GM12878 (cell line): ENCODE measurements around the gene CTSA. TPM values are rescaled to one million over a fixed set of nuclear protein-coding genes. Genes with fewer than 3 reads are reported as not detected.

Experiments used
- ATAC-seq: fragments of 200-7000 bp; cut with Tn5 transposase; 3 replicates; pipeline ENCODE4 v1.9.1; 2020; ENCODE audit warnings: mild to moderate bottlenecking, moderate library complexity
- BruUV-seq: library from RNA; stranded (reverse); fragments of 400-500 nt; replicated peaks from 2 replicates; lab custom pipeline; 2021; lab: Mats Ljungman, UMichigan
- CTCF ChIA-PET: fragments of 300-600 bp; sonication (Branson Sonifier 250); formaldehyde crosslinking; extraction: SDS; loops from one replicate; lab custom pipeline; 2021; ENCODE audit warnings: inconsistent platforms; lab: Yijun Ruan, JAX
- POLR2A ChIA-PET: fragments of 350-600 bp; formaldehyde crosslinking; extraction: SDS; loops from one replicate; lab custom pipeline; 2021; ENCODE audit warnings: inconsistent platforms; lab: Charles Lee
- RAD21 ChIA-PET: fragments of 300-600 bp; sonication (Branson Sonifier 250); formaldehyde crosslinking; loops from one replicate; lab custom pipeline; 2023; ENCODE audit warnings: antibody characterized with exemption; ENCODE audit not compliant: unreplicated experiment; lab: Charles Lee
- SMC1A ChIA-PET: fragments of 300-600 bp; sonication (Branson Sonifier 250); formaldehyde crosslinking; loops from one replicate; lab custom pipeline; 2023; ENCODE audit not compliant: unreplicated experiment, uncharacterized antibody; lab: Charles Lee
- DNase-seq: peaks from one replicate; pipeline ENCODE4 v3.0.0-alpha.2; 2011; ENCODE audit warnings: low read depth, low spot score
- FAIRE-seq: peaks from 3 replicates; lab custom pipeline; 2011; peaks lifted over from hg19 to GRCh38; lab: Jason Lieb, UNC
- H2AFZ ChIP-seq: 2 replicates; pipeline ENCODE4 v1.6.0; 2011; ENCODE audit warnings: low read depth, low read length, control low read depth; ENCODE audit not compliant: control insufficient read depth
- H3K27ac ChIP-seq: 2 replicates; pipeline ENCODE4 v1.5.1; 2011; ENCODE audit warnings: control low read depth; ENCODE audit not compliant: control insufficient read depth, insufficient read depth
- H3K27me3 ChIP-seq, 2 experiments: replicated peaks in 1 of 2; 2 replicates each; pipeline versions ENCODE4 v1.6.0 to v1.6.1; 2011; ENCODE audit warnings: low read length in 1 of 2; ENCODE audit not compliant: control insufficient read depth in 2 of 2, insufficient read depth in 2 of 2
- H3K36me3 ChIP-seq, 2 experiments: 2 replicates each; pipeline ENCODE4 v1.5.1; 2011; ENCODE audit warnings: low read length in 1 of 2; ENCODE audit not compliant: control insufficient read depth in 2 of 2, insufficient read depth in 2 of 2
- H3K4me1 ChIP-seq: 2 replicates; pipeline ENCODE4 v1.6.1; 2011; ENCODE audit warnings: mild to moderate bottlenecking, low read length, moderate library complexity, mixed read lengths; ENCODE audit not compliant: control insufficient read depth, insufficient read depth
- H3K4me2 ChIP-seq: 2 replicates; pipeline ENCODE4 v1.6.0; 2011; ENCODE audit warnings: control low read depth; ENCODE audit not compliant: control insufficient read depth, insufficient read depth
- H3K4me3 ChIP-seq: fragments of 200-600 bp; sonication (generic); 2 replicates; pipeline ENCODE4 v1.5.1; 2016
- H3K79me2 ChIP-seq: 2 replicates; pipeline ENCODE4 v1.6.0; 2011; ENCODE audit warnings: low read length; ENCODE audit not compliant: control insufficient read depth, insufficient read depth
- H3K9ac ChIP-seq: 2 replicates; pipeline ENCODE4 v1.8.0; 2011; ENCODE audit warnings: low read length, control low read depth, mixed read lengths; ENCODE audit not compliant: control insufficient read depth, insufficient read depth
- H3K9me3 ChIP-seq: replicated peaks from 3 replicates; pipeline ENCODE4 v1.5.1; 2011; ENCODE audit warnings: mild to moderate bottlenecking, low read length; ENCODE audit not compliant: control insufficient read depth, insufficient read depth
- H4K20me1 ChIP-seq: 2 replicates; pipeline ENCODE4 v1.6.0; 2011; ENCODE audit not compliant: control insufficient read depth, insufficient read depth
- ASH2L ChIP-seq: fragments of 300-600, 200-600 bp; sonication (generic); IDR thresholded peaks from 2 replicates; pipeline ENCODE4 v1.6.1; 2017; ENCODE audit warnings: low read depth, mild to moderate bottlenecking, borderline replicate concordance
- ATF7 ChIP-seq: fragments of 450-650 bp; IDR thresholded peaks from 2 replicates; pipeline ENCODE4 v1.6.1; 2016; ENCODE audit warnings: low read depth, mild to moderate bottlenecking
- BCLAF1 ChIP-seq: fragments of 450-650 bp; IDR thresholded peaks from 2 replicates; pipeline ENCODE4 v1.6.1; 2017; ENCODE audit warnings: antibody characterized with exemption, mild to moderate bottlenecking, moderate library complexity
- EP300 ChIP-seq, 2 experiments: fragments of 150-350 bp in 1 of 2; IDR thresholded peaks; 2 replicates each; pipeline ENCODE4 v1.6.1; 2011 to 2012; ENCODE audit warnings: low read depth in 2 of 2, low read length in 2 of 2, borderline replicate concordance in 1 of 2, improper control_type of control experiment in 1 of 2, inconsistent platforms in 1 of 2; ENCODE audit not compliant: control insufficient read depth in 1 of 2
- FOXK2 ChIP-seq: fragments of 450-650 bp; IDR thresholded peaks from 2 replicates; pipeline ENCODE4 v1.6.1; 2017; ENCODE audit warnings: mild to moderate bottlenecking, moderate library complexity
- KAT2A ChIP-seq: conservative IDR thresholded peaks from 2 replicates; pipeline ENCODE4 v1.6.1; 2011; ENCODE audit warnings: low read depth, low read length; ENCODE audit not compliant: control insufficient read depth
- MTA3 ChIP-seq: IDR thresholded peaks from 2 replicates; pipeline ENCODE4 v1.6.1; 2012; ENCODE audit warnings: low read length, inconsistent platforms, borderline replicate concordance
- PAX5 ChIP-seq: IDR thresholded peaks from 2 replicates; pipeline ENCODE4 v1.6.1; 2011; ENCODE audit warnings: low read depth, low read length, borderline replicate concordance
- PAX8 ChIP-seq: fragments of 450-650 bp; IDR thresholded peaks from 2 replicates; pipeline ENCODE4 v1.6.1; 2017; ENCODE audit warnings: mild to moderate bottlenecking, moderate library complexity
- RBBP5 ChIP-seq: fragments of 200-600 bp; sonication (generic); conservative IDR thresholded peaks from 2 replicates; pipeline ENCODE4 v1.6.1; 2016
- RUNX3 ChIP-seq: IDR thresholded peaks from 2 replicates; pipeline ENCODE4 v1.6.1; 2012; ENCODE audit warnings: low read length, inconsistent platforms
- SMAD5 ChIP-seq: IDR thresholded peaks from 2 replicates; pipeline ENCODE4 v1.6.1; 2016; ENCODE audit warnings: antibody characterized with exemption, low read depth
- SMARCA5 ChIP-seq: fragments of 450-650 bp; IDR thresholded peaks from 2 replicates; pipeline ENCODE4 v1.6.1; 2017; ENCODE audit warnings: mild to moderate bottlenecking
- TCF12 ChIP-seq: IDR thresholded peaks from 2 replicates; pipeline ENCODE4 v1.6.1; 2011; ENCODE audit warnings: low read depth, mild to moderate bottlenecking, low read length
- TCF7 ChIP-seq: IDR thresholded peaks from 2 replicates; pipeline ENCODE4 v1.6.1; 2014; ENCODE audit warnings: antibody characterized with exemption, borderline replicate concordance
- USF2 ChIP-seq: IDR thresholded peaks from 2 replicates; pipeline ENCODE4 v1.6.1; 2011; ENCODE audit warnings: low read depth, low read length, improper control_type of control experiment, borderline replicate concordance
- ZBTB4 ChIP-seq: fragments of 450-650 bp; formaldehyde crosslinking; IDR thresholded peaks from 2 replicates; pipeline ENCODE4 v1.4.0; 2022; ENCODE audit warnings: mild to moderate bottlenecking, moderate library complexity
- WGBS: methylation state at CpG from one replicate; pipeline ENCODE4 v1.1.6; 2016; ENCODE audit warnings: low lambda C conversion rate; ENCODE audit not compliant: insufficient replicate concordance, insufficient coverage; ENCODE audit errors: missing lambda C conversion rate; 5-methylcytosine and 5-hydroxymethylcytosine counted together
- in situ Hi-C: fragments of 300-500 bp; cut with MboI; formaldehyde crosslinking; loops from 9 replicates; pipeline ENCODE4 v1.14.3; 2018; ENCODE audit warnings: mixed read lengths
- intact Hi-C: fragments of 100-400 bp; cut with micrococcal nuclease; formaldehyde crosslinking; loops from one replicate; pipeline ENCODE4 v1.14.2; 2022; ENCODE audit not compliant: unreplicated experiment
- polyA plus RNA-seq, 11 experiments: library from polyadenylated mRNA; depleted of rRNA in 4 of 11; unstranded in 6 of 11; stranded (reverse) in 5 of 11; fragments of >200 nt; fragmentation: Nextera tagmentation in 4 of 11; fragmentation: Illumina TruSeq in 1 of 11; extraction: Ambion mirVana in 4 of 11; extraction: Trizol in 1 of 11; gene quantifications; 1 replicate in 1 of 11; 2 replicates in 10 of 11; pipeline versions ENCODE4 v1.2.1 to v1.2.3, GENCODE V29; 2011 to 2016; ENCODE audit warnings: inconsistent platforms in 2 of 11, missing spikeins in 2 of 11, low read depth in 1 of 11
- total RNA-seq, 4 experiments: library from RNA; depleted of rRNA in 3 of 4; stranded (reverse); fragments of >200 nt in 3 of 4; fragmentation: Illumina TruSeq in 1 of 4; extraction: Trizol in 1 of 4; gene quantifications; 2 replicates each; pipeline versions ENCODE4 v1.2.1 to v1.2.3, GENCODE V29; 2013 to 2021
- TF ChIP-seq, protein P1 (sequence below): fragments of 450-650 bp; IDR thresholded peaks from 2 replicates; pipeline ENCODE4 v1.6.1; 2017; ENCODE audit warnings: mild to moderate bottlenecking

The CTSA gene
- total and polyA plus RNA-seq, 10 of the 15 experiments (the other 5 are each of a cell fraction or from before 2014, with no cell fraction given): 7.1 to 67.0 (median 36.2) TPM

DNA sequence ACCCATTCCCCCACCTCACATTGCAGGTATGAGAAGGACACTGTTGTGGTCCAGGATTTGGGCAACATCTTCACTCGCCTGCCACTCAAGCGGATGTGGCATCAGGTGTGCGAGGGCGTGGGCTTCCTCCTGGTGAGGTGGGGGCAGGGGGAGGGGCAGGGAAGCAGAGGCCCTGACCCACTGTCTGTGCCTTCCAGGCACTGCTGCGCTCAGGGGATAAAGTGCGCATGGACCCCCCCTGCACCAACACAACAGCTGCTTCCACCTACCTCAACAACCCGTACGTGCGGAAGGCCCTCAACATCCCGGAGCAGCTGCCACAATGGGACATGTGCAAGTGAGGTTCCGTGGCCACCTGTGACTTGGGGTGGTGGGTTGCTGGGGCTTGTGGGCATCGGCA lies 3.7 kb downstream of the CTSA start:
- in situ Hi-C loops: no loop called here
- Histone ChIP-seq H3K4me3 (no peak overlapping the region), H3K79me2 (peaks cover 4% of the 10 kb centered on the region), H3K27me3 (no peaks in the 10 kb centered on the region), H2AFZ (no peak overlapping the region), H3K4me2 (no peak overlapping the region), H4K20me1 (no peaks in the 10 kb centered on the region), H3K4me1 (peaks cover 22% of the 10 kb centered on the region), H3K9ac (no peak overlapping the region), H3K36me3 (peaks cover 0 to 4% of the 10 kb centered on the region in 2 experiments; a peak in 2 of 4 replicates), H3K27ac (no peak overlapping the region), H3K9me3 (no peaks in the 10 kb centered on the region)
- DNase-seq (no peak), FAIRE-seq (no peak)
- intact Hi-C loops: loop anchor here (5.0 kb wide), 1 partner anchor 78 kb away; the partner anchor contains the start of gene ZNF335
- SMC1A ChIA-PET: no interaction called here
- BruUV-seq: no TSS peak
- WGBS: 88% methylated on average over 12 of the region's 12 CpGs
- CTCF ChIA-PET: no interaction called here
- TF ChIP-seq SMAD5 (no peak), USF2 (no peak), BCLAF1 (no peak), ZBTB4 (CRISPR knock-in tag) (no peak), TCF7 (no peak), RUNX3 (no peak), KAT2A (no peak), SMARCA5 (no peak), ATF7 (no peak), PAX5 (no peak), ASH2L (no peak), TCF12 (no peak), RBBP5 (no peak), FOXK2 (no peak), PAX8 (no peak), MTA3 (no peak), EP300 (IDR thresholded peaks at IDR 0.05; ENCODE audit: borderline replicate concordance in 1 of 2, control insufficient read depth in 1 of 2, low read depth in 2 of 2, low read length in 2 of 2) (no peak)
- TF ChIP-seq, protein P1, sequence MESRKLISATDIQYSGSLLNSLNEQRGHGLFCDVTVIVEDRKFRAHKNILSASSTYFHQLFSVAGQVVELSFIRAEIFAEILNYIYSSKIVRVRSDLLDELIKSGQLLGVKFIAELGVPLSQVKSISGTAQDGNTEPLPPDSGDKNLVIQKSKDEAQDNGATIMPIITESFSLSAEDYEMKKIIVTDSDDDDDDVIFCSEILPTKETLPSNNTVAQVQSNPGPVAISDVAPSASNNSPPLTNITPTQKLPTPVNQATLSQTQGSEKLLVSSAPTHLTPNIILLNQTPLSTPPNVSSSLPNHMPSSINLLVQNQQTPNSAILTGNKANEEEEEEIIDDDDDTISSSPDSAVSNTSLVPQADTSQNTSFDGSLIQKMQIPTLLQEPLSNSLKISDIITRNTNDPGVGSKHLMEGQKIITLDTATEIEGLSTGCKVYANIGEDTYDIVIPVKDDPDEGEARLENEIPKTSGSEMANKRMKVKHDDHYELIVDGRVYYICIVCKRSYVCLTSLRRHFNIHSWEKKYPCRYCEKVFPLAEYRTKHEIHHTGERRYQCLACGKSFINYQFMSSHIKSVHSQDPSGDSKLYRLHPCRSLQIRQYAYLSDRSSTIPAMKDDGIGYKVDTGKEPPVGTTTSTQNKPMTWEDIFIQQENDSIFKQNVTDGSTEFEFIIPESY: no peak
- TF ChIP-seq, all 136 proteins: peak for 0
- ChIA-PET RAD21 (no interaction called here), POLR2A (no interaction called here)
- no peak for ATAC-seq
